A549 (cell line): ENCODE measurements around the gene DIAPH1. TPM values are rescaled to one million over a fixed set of nuclear protein-coding genes. Genes with fewer than 3 reads are reported as not detected.

Experiments
- ATAC-seq, 2 experiments: fragments of 200-7000 bp in 1 of 2; fragments of >200 bp in 1 of 2; cut with Nextera tagmentation in 1 of 2; cut with Tn5 transposase in 1 of 2; 3 replicates each; pipeline versions ENCODE4 v1.8.0 to v1.9.1; 2018 to 2020; ENCODE audit warnings: mild to moderate bottlenecking in 1 of 2, moderate library complexity in 1 of 2
- CTCF ChIA-PET: fragments of 300-600 bp; sonication (Branson Sonifier 250); formaldehyde crosslinking; extraction: SDS; loops from one replicate; lab custom pipeline; 2021; ENCODE audit warnings: antibody characterized with exemption, inconsistent platforms; lab: Yijun Ruan, JAX
- POLR2A ChIA-PET: fragments of 350-600 bp; formaldehyde crosslinking; extraction: SDS; loops from one replicate; lab custom pipeline; 2021; ENCODE audit warnings: antibody characterized with exemption, inconsistent platforms; lab: Yijun Ruan, JAX
- DNase-seq, 2 experiments: peaks; one replicate each; pipeline versions ENCODE4 v3.0.0 to v3.0.0-alpha.2; 2011 to 2016; ENCODE audit warnings: low read depth in 1 of 2, low spot score in 1 of 2
- FAIRE-seq: peaks from 2 replicates; lab custom pipeline; 2011; peaks lifted over from hg19 to GRCh38; lab: Jason Lieb, UNC
- H3K27ac ChIP-seq, 2 experiments: fragments of >200 bp; sonication (Bioruptor Twin); formaldehyde crosslinking; 3 replicates each; pipeline ENCODE4 v1.5.1; 2016 to 2017
- H3K4me1 ChIP-seq: fragments of >200 bp; sonication (Bioruptor Twin); formaldehyde crosslinking; 3 replicates; pipeline ENCODE4 v1.6.1; 2016
- H3K4me2 ChIP-seq: fragments of >200 bp; sonication (Bioruptor Twin); formaldehyde crosslinking; 3 replicates; pipeline ENCODE4 v1.6.1; 2016
- H3K4me3 ChIP-seq: fragments of >200 bp; sonication (Bioruptor Twin); formaldehyde crosslinking; 3 replicates; pipeline ENCODE4 v1.5.1; 2016
- H3K9me3 ChIP-seq: fragments of >200 bp; sonication (Bioruptor Twin); formaldehyde crosslinking; 3 replicates; pipeline ENCODE4 v1.6.1; 2016
- FOSL2 ChIP-seq, 2 experiments: fragments of 450-650 bp in 1 of 2; fragments of >200 bp in 1 of 2; sonication (Bioruptor Twin) in 1 of 2; formaldehyde crosslinking; IDR thresholded peaks; 2 replicates each; pipeline versions ENCODE4 v1.5.0 to v1.6.1; 2016 to 2020; ENCODE audit warnings: mild to moderate bottlenecking in 1 of 2, moderate library complexity in 1 of 2
- HOXB5 ChIP-seq: fragments of 250-450 bp; sonication (Bioruptor Pico); IDR thresholded peaks from 2 replicates; pipeline ENCODE4 v1.5.0; 2020; ENCODE audit warnings: mild to moderate bottlenecking, moderate library complexity
- JUN ChIP-seq, 2 experiments: fragments of >200 bp; sonication (Bioruptor Twin); formaldehyde crosslinking; IDR thresholded peaks; 2 replicates in 1 of 2; 3 replicates in 1 of 2; pipeline ENCODE4 v1.6.1; 2016 to 2017
- KDM1A ChIP-seq: fragments of 200-600 bp; sonication (generic); IDR thresholded peaks from 2 replicates; pipeline ENCODE4 v1.6.1; 2016; ENCODE audit warnings: low read depth, mild to moderate bottlenecking
- MYC ChIP-seq: IDR thresholded peaks from 2 replicates; pipeline ENCODE4 v1.6.1; 2012; ENCODE audit warnings: mild to moderate bottlenecking, inconsistent platforms, low read length, improper control_type of control experiment, borderline replicate concordance
- NR3C1 ChIP-seq: fragments of >200 bp; sonication (Bioruptor Twin); formaldehyde crosslinking; IDR thresholded peaks from 3 replicates; pipeline ENCODE4 v1.6.1; 2017
- PHF8 ChIP-seq: fragments of 200-600 bp; sonication (generic); IDR thresholded peaks from 2 replicates; pipeline ENCODE4 v1.6.1; 2016; ENCODE audit warnings: low read depth, mild to moderate bottlenecking, antibody characterized with exemption, moderate library complexity, borderline replicate concordance
- RARB ChIP-seq: fragments of 250-450 bp; sonication (Bioruptor Pico); IDR thresholded peaks from 2 replicates; pipeline ENCODE4 v1.8.0; 2021; ENCODE audit warnings: mild to moderate bottlenecking, moderate library complexity
- RNF2 ChIP-seq: fragments of 200-600 bp; sonication (generic); IDR thresholded peaks from 2 replicates; pipeline ENCODE4 v1.6.1; 2016; ENCODE audit warnings: low read depth, mild to moderate bottlenecking, antibody characterized with exemption, moderate library complexity, borderline replicate concordance
- ZC3H11A ChIP-seq: fragments of 450-650 bp; IDR thresholded peaks from 2 replicates; pipeline ENCODE4 v1.6.1; 2014; ENCODE audit warnings: antibody characterized with exemption, mild to moderate bottlenecking
- WGBS: methylation state at CpG from one replicate; pipeline ENCODE4 v1.1.6; 2017; ENCODE audit errors: missing lambda C conversion rate; 5-methylcytosine and 5-hydroxymethylcytosine counted together
- polyA plus RNA-seq, 4 experiments: library from polyadenylated mRNA; depleted of rRNA in 3 of 4; stranded (reverse); fragments of >200 nt; fragmentation: RNase III in 1 of 4; extraction: RNeasy Plus Mini Kit Qiagen cat#74134 plus additional on column Dnase treatment in 1 of 4; gene quantifications; 2 replicates in 3 of 4; 3 replicates in 1 of 4; pipeline ENCODE4 v1.2.3, GENCODE V29; 2011 to 2017
- TF ChIP-seq, protein P1 (sequence below): fragments of 250-450 bp; sonication (Bioruptor Pico); IDR thresholded peaks from 2 replicates; pipeline ENCODE4 v1.5.0; 2020; ENCODE audit warnings: low read depth, mild to moderate bottlenecking, moderate library complexity
- TF ChIP-seq, protein P2 (sequence below): fragments of 250-450 bp; sonication (Bioruptor Pico); IDR thresholded peaks from 2 replicates; pipeline ENCODE4 v1.5.0; 2021; ENCODE audit warnings: mild to moderate bottlenecking, moderate library complexity, borderline replicate concordance
- TF ChIP-seq, protein P3 (sequence below): IDR thresholded peaks from 2 replicates; pipeline ENCODE4 v1.6.1; 2012

The DIAPH1 gene
- polyA plus RNA-seq, 2 of the 4 experiments (the other 2 are of a cell fraction): 53.4 to 59.8 TPM

DNA sequence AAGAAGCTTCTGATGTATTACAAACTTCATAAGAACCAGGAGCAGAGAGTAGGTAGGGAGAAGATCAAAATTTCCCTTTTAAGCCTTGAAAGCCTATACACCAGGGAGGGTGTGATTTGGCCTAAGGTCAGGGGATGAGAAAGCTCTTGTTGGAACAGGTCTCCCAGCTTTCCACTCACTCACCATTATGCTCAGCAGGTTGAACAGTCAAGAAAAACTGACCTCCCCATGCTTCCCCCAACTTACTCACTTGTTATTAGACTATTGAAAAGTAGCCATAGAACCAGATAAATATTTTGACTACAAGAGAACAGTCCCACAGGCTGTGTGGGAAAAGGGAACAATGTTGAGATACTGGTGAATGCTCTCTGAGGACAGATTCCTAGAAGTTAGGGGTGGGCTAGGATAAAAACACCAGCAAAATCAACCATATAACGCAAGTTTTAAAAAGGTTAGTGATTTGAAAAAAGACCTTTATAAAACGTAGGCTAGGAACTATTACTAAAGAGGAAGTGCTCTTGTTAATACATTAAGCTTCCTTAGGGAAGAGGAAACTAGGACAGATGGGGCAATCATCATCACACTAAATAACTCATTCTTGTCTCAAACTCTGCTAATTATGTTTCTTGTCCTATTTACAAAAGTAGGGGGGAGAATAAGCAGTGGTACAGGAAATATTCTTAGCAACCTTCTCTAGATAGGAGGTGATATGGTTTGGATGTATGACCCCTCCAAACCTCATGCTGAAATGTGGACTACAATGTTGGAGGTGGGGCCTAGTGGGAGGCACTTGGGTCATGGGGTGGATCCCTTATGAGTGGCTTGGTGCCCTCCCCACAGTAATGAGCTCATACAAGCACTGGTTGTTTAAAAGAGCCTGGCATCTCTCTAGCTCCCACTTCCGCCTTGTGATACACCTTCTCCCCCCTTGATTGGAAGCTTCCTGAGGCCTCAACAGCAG, 98.9 kb downstream of the DIAPH1 start:
- no peak overlapping the region for H3K27ac ChIP-seq
- no peak overlapping the region for H3K4me2 ChIP-seq
- DNase-seq: no peak
- ChIA-PET CTCF (interaction anchor here (0.6 to 12.8 kb wide), 7 partner anchors 11 to 425 kb away, joined by 3 to 163 read pairs (median 5); partner anchors contain the start of genes PCDHB2, PCDHGB5 and PCDHGC3), POLR2A (no interaction called here)
- H3K4me3 ChIP-seq: no peak overlapping the region
- no peaks in the 10 kb centered on the region for H3K9me3 ChIP-seq
- no peak for FAIRE-seq
- TF ChIP-seq HOXB5 (no peak), MYC (no peak), PHF8 (no peak), RARB (no peak), RNF2 (no peak), JUN (IDR thresholded peaks at IDR 0.05) (no peak), NR3C1 (no peak)
- TF ChIP-seq, protein P1, sequence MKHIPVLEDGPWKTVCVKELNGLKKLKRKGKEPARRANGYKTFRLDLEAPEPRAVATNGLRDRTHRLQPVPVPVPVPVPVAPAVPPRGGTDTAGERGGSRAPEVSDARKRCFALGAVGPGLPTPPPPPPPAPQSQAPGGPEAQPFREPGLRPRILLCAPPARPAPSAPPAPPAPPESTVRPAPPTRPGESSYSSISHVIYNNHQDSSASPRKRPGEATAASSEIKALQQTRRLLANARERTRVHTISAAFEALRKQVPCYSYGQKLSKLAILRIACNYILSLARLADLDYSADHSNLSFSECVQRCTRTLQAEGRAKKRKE: no peak
- no peak for ATAC-seq
- WGBS: 92% methylated on average over 3 of the region's 3 CpGs
- H3K4me1 ChIP-seq: peaks cover 25% of the 10 kb centered on the region

DNA sequence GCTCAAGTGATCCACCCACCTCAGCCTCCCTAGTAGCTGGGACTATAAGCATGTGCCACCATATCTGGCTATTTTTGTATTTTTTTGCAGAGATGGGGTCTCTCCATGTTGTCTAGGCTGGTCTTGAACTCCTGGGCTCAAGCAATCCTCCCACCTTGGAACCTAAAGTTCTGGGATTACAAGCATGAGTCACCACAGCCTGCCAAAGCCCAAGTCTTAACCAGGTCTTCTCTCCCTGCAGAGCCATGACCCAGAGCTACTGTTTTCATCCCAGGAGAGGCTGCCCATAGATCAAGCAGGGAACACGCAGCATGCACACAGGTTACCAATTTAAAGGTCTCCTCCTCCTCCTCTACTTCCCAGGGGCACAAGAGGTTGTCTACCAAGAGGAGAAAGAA, 100.2 kb downstream of the DIAPH1 start:
- FAIRE-seq (no peak), DNase-seq (no peak), ATAC-seq (no peak)
- no peak for TF ChIP-seq NR3C1
- TF ChIP-seq FOSL2 (IDR thresholded peaks at IDR 0.05): no peak
- peak; percentile 8; the same call in 1 of the 2 replicates for TF ChIP-seq FOSL2 (CRISPR knock-in tag; IDR thresholded peaks at IDR 0.05)
- Histone ChIP-seq H3K27ac (no peak overlapping the region), H3K4me3 (no peak overlapping the region), H3K4me1 (peaks cover 20% of the 10 kb centered on the region), H3K4me2 (no peak overlapping the region), H3K9me3 (no peaks in the 10 kb centered on the region)
- ChIA-PET CTCF (interaction anchor here (0.6 to 12.8 kb wide), 5 partner anchors 10 to 662 kb away, joined by 3 to 163 read pairs (median 3); partner anchors contain the start of gene PCDHGB5), POLR2A (no interaction called here)
- 94% methylated on average over 1 of the region's 1 CpG for WGBS

DNA sequence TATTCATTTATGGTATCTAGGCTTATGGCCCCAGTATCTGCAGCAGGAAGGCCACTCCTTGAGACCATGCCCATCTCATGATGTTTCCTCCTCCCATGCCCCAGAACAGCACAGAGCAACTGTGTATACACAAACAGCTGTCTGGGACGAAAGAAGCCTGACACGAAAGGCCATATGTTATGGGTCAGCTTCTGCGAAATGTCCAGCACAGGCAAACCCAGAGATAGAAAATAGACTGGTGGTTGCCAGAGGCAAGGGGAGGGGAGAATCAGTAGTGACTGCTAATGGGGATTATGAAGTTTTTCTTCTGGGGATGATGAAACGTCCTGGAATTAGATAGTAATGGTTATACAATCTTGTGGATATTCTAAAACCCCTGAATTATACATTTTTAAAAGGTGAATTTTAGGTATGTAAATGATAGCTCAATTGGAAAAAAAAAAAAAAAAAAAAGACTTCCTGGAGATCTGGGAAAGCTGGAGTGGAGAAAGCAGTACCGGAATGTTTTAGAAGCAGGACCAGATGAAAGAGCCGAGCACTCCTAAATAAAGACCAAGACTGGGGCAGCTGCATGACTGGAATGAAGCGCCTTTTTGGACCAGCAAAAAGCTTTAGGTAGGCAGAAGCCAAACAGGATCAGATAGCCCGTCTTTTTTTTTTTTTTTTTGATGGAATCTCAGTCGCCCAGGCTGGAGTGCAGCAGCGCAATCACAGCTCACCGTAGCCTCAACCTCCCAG, 100.8 kb downstream of the DIAPH1 start:
- WGBS: 91% methylated on average over 11 of the region's 11 CpGs
- H3K4me2 ChIP-seq: no peak overlapping the region
- ATAC-seq (no peak), FAIRE-seq (no peak), DNase-seq (no peak)
- no peaks in the 10 kb centered on the region for H3K9me3 ChIP-seq
- ChIA-PET POLR2A (no interaction called here), CTCF (interaction anchor here (1.0 to 12.8 kb wide), 3 partner anchors 9 to 433 kb away, joined by 3 to 163 read pairs (median 3); no protein-coding TSS in a partner anchor)
- H3K4me1 ChIP-seq: peaks cover 20% of the 10 kb centered on the region
- H3K27ac ChIP-seq: no peak overlapping the region
- no peak overlapping the region for H3K4me3 ChIP-seq
- TF ChIP-seq, protein P2, sequence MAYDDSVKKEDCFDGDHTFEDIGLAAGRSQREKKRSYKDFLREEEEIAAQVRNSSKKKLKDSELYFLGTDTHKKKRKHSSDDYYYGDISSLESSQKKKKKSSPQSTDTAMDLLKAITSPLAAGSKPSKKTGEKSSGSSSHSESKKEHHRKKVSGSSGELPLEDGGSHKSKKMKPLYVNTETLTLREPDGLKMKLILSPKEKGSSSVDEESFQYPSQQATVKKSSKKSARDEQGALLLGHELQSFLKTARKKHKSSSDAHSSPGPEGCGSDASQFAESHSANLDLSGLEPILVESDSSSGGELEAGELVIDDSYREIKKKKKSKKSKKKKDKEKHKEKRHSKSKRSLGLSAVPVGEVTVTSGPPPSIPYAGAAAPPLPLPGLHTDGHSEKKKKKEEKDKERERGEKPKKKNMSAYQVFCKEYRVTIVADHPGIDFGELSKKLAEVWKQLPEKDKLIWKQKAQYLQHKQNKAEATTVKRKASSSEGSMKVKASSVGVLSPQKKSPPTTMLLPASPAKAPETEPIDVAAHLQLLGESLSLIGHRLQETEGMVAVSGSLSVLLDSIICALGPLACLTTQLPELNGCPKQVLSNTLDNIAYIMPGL (CRISPR knock-in tag): no peak
- TF ChIP-seq ZC3H11A: no peak
- no peak for TF ChIP-seq KDM1A

DNA sequence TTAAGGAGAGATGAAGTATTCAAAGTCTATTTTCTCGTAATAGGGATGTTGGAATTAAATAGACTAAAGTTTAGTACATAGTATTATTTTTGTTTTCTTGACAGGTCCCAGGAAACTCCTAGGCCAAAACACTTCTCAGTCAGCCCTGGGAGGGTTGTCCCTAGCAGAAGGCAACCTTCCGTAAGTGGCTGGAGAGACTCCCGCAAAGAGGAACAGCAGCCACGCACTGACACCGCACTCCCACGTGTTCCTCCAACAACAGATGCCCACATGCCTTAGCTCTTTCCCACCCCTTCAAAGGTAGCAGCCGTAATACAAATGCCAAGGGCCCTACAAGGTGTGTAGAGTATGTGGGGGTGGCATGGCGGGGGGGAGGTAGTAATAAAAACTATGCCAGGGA, 101.5 kb downstream of the DIAPH1 start:
- no peak overlapping the region for H3K27ac ChIP-seq
- ChIA-PET POLR2A (no interaction called here), CTCF (interaction anchor here (1.0 to 2.0 kb wide), 3 partner anchors 10 to 318 kb away, joined by 3 to 6 read pairs (median 3); partner anchors contain the start of gene PCDHB11)
- peaks cover 20% of the 10 kb centered on the region for H3K4me1 ChIP-seq
- no peak for ATAC-seq
- TF ChIP-seq RNF2: no peak
- TF ChIP-seq, protein P3, sequence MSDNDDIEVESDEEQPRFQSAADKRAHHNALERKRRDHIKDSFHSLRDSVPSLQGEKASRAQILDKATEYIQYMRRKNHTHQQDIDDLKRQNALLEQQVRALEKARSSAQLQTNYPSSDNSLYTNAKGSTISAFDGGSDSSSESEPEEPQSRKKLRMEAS: no peak
- 93% methylated on average over 8 of the region's 8 CpGs for WGBS
- no peak for FAIRE-seq
- no peak overlapping the region for H3K4me3 ChIP-seq
- no peak for DNase-seq
- H3K9me3 ChIP-seq: no peaks in the 10 kb centered on the region
- no peak overlapping the region for H3K4me2 ChIP-seq
